GM20431 (cell line): ENCODE results near the gene PAPPA.

Experiments
- in situ Hi-C: fragments of 300-500 bp; cut with MseI, MboI; formaldehyde crosslinking; loops from one replicate; pipeline ENCODE4 v1.15.0; 2020; ENCODE audit warnings: low sequenced_read_pairs; ENCODE audit not compliant: unreplicated experiment

PAPPA gene

DNA sequence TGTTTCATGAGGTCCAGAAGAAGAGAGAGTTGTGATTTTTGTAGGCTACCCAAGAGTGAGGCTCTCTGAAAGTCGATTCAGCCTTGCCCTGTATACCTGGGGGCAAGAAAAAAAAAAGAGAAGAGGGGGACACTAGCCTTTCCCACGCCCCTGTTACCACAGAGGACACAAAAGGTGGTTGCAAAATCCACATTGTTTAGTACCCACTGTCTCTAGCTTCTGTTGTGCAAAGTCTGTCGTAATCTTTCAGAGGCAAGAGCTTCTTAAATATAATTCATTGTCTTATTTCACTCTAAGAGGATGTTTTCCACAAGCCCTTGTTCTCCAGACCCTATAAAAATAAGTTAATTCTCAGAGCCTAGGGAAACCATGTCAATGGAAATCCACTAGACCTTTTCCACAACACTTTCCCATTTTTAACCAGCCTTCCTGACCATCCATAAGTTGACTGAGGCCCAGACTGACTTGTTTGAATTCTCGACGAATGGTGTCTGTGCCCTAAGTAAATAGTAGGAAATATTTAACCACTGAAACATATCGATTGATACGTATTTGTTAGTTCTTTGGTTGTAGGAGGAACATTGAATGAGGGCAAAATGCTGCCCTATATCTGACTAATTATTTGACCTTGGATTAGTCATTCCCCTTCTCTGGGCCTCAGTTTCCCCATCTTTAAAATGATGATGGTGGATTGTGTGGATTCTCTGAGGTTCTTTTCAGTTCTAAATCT, 182.7 kb downstream of the PAPPA start:
- in situ Hi-C loops, result no loop called here

DNA sequence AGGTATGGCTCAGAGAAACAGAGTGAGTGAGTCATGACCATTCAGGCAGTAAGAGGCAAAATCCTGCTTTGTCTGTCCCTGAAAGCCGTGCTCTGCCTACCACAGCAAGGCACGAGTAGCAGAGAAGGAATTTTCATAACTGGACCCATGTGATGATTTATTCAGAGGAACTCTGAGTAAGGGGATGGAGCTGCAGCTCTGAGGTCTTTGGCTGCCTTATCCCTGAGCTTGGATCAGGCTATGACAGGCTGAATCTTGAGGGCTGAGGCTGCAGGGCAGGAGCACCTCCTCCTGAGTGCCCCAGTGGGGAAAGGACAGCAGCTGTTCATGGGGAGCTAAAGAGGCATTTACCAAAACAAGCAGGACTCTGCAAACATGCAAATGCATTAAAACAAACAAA, 183.4 kb downstream of the PAPPA start:
- in situ Hi-C loops, result no loop called here

DNA sequence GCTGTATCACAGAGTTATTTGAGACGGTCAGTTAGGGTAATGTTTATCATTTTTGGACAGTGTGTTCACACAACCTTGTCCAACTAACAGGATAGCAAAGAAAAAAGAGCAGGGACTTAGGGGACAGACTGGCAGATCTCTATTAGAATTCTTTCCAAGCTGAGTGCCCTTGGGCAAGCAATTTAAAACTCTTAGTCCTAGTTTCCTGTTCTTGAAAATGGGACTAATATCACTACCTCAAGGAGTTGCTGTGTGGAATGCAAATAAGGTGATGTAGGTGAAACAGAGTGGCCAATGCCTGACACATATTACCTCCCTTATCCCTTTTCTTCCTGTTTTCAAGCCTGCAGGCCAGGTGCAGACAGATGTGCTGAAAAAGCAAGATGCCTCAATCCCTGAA, 186.7 kb downstream of the PAPPA start:
- in situ Hi-C loops, result no loop called here

DNA sequence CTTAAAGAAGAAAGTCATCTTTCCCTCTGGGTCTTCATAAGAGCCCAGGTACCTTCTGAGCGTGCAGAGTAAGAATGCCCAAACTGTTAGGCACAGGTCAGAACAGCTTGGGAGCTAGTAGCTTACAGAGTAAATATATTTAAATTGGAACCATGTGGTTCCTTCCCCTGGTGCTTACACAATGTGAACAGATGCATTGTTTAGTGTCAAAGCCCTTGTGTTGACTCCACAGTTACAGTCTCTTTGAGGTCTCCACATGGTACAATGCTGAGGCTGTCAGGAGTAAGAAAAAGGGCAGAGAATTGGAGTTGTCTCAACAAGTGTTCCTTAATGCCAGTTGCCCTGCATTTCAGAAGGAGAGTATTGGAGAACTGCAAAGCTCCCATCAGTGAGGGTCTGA, 188.5 kb downstream of the PAPPA start:
- in situ Hi-C loops, result no loop called here

DNA sequence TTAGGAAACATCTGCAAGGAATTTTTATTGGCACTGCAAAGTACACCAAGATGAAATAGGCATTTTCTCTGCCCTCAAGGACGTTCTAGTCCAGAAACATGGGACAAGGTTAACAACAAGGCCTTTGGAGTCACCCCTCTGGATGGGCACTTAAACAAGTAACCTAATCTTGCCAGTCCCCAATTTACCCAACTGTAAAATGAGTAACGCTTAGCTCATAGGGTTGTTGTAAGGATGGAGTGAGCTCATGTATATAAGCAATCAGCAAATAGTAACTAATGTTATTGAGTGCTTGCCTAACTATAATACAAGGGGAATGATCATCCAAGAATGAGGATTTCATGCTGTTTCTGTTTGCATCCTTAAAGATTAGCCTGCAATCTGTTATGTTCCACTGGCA, 189.3 kb downstream of the PAPPA start:
- in situ Hi-C loops, result no loop called here

DNA sequence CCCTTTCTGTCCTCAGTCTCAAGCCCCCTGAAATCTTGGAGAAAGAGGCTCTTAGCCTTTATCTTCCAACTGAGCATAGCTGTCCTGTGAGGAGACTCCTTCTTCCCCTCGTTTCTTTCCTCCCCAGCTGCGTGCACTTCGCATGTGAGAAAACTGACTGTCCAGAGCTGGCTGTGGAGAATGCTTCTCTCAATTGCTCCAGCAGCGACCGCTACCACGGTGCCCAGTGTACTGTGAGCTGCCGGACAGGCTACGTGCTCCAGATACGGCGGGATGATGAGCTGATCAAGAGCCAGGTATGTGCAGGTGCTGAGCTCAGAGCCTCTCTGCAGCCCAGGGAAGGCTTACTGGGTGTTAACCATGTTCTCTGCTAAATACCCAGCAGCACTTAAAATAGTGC, 190.8 kb downstream of the PAPPA start:
- in situ Hi-C loops, result no loop called here

DNA sequence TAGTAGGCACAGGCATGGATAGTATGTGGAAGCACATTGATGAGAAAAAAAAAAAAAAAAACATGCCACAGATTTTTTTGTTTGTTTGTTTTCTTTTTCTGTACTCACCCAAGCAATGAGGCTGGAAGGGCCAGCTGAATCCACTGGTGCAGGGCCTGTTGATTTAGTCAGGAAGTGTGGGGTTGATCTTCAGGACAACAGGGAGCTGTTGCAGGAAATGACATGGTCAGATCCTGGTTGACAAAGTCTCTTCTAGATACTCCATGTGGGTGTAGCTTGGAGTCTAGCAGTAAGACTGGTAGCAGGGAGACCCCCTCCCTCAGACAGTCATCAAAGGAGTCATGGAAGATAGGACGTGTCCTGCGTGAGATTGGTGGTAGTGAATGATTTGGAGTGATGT, 191.8 kb downstream of the PAPPA start:
- in situ Hi-C loops, result no loop called here

DNA sequence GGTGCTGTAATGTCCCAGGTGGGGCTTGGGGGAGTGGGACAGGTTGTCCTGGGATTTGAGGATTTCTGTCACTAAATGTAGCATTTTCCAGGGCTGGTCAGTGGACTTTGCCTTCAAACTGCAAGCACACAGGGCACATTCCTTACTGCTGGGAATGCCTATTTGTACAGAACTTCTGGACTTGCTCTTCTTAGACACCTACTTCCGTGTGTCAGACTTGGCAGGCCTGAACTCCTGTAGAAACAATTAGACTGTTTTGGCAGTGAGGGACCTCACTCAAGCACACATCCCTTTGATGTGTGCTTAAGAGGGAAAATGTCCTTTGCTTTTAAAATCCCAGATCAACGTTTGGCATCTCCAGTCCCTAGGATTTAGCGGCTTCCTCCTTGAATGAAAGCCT, 192.2 kb downstream of the PAPPA start:
- in situ Hi-C loops, result no loop called here

DNA sequence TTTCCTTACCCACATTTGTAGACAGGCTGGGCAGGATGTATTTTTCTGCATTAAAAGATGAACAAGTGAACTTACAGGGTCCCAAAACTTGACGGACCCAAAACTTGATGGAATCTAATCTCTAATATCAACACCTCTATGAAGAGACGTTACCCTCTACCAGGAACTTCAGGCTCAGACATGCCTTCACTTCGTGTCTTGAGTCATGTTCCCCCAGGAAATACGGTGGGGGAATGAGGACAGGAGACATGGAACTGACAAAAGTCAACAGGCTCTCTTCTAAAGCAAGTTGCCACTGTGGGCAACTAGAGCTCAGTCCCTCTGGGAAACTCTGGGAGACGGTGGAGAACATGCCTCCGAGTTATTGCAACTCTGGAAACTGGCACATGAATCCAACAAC, 196.1 kb downstream of the PAPPA start:
- in situ Hi-C loops, result no loop called here

DNA sequence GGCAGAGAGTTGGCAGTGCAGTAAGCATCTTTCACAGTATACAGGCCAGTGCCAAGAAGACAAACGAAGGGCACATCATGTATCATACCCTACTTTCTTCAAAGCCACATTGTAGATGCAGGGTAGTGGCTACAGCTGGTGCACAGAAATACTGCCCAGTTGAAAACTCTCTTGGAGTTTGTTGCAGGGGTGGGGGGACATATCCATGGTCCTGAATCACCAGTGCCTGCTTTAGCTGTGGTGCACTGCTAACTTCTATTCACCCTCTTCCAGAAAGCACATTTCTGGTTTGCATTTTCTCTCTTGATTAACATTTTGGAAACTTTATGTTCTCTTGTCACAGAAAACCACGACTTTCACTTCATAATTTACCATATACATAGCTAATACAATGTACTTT, 196.6 kb downstream of the PAPPA start:
- in situ Hi-C loops, result no loop called here

DNA sequence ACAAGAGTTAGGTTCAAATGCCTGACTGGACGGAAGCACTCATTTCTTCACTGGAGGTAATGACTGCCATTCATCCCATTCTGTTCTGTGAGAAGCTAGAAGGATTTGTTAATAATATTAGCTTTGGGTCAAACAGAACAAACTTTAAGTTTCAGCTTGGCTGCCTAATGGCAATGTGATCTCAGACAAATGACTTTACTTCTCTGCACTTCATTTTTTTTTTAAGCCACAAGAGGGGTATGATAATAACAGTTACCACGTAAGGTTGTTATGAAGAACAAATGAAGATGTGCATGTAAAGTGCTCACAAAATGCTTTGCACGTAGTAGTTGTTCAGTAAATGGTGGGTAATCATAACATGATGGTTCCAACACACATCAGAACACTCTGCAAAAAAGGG, 199.4 kb downstream of the PAPPA start:
- in situ Hi-C loops, result no loop called here

DNA sequence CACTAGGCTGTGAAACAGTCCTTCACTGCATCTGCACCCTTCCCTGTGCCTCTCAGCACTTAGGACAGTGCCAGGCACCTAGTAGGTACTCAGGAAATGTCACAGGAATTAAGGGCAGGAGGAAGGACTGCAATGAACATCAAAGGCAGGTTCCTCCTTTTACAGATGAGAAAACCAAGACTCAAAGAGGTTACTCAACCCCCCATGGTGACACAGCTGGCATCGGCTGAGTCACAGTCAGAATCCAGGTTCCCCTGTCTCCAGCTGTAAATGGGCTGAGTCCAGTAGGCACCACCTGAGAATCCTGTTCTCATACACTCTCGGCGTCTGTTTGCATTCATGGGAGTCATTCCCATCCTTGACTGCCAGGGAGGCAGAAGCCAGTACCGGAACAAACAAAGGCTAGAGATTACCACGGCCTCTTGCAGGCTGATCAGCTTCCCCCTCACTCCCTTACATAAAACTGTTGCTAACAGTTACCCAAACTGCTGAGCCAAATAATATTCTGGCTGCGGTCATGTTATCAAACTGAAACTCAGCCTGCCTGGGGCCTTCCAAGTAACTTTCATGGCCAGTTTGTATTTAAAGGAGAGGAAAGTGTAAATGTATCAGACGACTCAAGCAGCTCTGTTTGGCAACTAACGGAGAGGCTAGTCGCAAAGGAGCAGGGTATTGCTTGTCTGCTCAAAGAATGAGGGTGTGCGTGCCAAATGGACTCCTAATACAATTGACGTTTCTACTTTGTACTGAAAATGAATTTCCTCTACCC, 201.7 kb downstream of the PAPPA start:
- in situ Hi-C loops, result no loop called here

DNA sequence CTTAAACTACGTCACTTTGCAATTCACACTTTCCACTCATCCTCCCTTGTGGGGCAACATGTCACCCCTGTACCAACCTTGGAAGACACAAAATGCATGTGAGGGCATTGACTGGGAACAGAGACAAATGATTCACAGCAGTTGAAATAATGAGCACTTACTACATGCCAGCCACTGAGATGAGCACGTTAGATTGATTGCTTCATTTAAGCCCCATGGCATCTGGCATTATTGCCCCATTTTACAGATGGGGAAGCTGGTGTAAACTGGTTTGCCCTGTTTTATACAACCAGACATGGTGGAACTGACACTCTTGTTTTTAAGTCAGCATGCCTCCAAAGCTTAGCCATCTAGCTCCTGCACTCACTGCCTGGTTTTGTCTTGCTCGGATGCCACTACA, 204.7 kb downstream of the PAPPA start:
- in situ Hi-C loops, result no loop called here

DNA sequence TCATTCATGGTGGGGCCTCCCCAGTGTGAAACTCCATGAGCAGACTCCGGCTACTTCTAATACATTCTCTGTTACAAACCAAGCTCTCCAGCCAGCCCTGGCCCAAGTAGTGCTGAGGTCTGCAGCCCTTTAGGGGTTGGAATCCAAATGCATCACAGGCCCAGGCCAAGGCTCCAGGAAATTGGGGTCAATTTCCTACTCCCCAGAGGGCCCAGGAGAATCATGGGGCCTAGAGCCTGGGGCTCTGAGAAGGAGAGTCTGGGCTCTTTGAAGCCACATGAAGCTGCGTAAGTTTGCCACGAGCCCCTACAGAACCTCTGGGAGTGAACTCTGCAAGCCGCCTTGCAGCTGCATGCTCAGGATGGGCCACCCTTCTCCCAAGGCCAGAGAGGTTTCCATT, 206.4 kb downstream of the PAPPA start:
- in situ Hi-C loops, result no loop called here

DNA sequence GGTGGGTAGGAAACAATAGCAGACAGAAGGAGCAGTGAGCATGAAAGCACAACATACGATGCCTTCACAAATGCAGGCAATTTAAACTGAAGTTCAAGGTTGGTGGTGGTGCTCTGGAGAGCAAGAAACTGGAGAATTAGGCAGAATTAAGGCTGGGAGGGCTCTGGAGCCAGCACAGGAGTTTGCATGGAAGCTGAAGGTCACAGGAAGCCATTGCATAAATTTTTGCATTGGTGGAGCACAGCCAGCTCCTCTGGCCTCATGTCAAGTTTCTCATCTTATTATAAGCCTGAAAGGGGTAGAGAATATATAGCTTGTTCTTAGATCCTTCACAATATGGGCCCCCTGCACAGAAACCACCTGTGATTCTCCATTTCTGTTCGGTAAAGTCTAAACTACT, 207.4 kb downstream of the PAPPA start:
- in situ Hi-C loops, result no loop called here

DNA sequence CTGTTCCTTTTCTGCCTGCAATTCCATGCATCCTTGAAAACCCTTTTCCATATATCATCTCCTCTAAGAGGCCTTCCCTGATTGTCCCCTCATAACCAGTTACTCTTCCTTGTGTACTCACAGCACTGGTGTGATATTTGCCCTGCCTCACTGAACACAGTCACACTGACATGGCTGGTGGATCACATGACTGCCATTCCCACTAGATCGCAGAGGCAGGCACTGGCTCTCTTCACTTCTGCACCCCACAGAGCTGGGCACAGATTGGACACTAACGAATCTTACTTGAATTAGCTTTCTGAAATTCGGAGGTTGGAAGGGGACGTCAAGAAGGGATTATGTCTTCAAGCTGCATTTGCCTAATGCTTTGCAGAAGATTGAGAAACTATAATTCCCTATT, 208.0 kb downstream of the PAPPA start:
- in situ Hi-C loops, result no loop called here

DNA sequence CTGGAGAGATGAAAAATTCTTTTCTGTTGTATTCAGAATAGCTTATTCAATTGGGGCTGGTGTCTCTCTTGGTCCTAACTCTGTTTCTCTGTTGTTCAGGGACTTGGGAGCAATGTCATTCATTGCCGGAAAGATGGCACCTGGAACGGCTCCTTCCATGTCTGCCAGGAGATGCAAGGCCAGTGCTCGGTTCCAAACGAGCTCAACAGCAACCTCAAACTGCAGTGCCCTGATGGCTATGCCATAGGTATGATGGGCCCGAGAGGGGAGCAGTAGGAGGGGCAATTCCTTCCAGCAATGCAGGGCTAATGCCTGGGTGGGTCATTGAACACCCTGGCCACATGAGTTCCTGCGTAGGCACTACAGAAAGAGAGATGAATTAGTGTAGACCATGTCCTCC, 208.9 kb downstream of the PAPPA start:
- in situ Hi-C loops, result no loop called here

DNA sequence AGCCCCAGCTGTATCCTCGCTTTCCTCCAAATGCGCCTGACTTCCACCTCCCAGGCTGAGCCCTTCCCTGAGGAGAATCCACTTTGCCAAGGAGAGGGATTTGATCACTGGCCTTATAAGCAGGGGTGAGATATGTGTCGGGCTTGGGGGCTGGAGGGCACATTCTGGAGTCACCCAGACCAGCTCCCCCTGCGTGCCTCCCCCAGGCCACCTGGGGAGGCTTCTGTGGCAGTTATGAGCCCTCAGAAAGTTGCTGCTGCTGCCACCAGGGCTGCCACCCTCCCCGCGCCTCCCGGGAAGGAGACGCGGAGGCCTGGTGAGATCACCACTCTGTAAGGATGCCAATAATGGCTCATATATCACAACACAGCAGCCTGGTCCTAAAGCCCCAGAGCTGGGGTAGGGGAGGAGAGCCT, 211.5 kb downstream of the PAPPA start:
- in situ Hi-C loops, result no loop called here

DNA sequence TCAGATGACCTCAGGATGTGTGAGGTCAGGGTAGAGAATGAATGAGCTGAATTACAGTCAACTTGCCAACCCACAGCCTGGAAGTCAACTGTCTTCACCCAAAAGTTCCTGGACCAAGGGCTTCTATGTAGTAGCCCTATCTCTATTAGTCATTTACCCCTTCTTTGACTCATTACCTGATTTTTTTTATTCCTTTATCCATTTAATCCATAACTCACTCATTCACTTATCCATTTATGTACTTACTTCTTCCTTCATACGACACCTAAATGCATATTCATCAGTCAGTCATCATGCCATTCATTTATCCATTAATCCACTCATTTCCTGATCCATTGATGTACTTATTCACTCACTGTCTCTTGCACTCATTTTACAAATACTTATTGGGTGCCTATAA, 212.7 kb downstream of the PAPPA start:
- in situ Hi-C loops, result no loop called here

DNA sequence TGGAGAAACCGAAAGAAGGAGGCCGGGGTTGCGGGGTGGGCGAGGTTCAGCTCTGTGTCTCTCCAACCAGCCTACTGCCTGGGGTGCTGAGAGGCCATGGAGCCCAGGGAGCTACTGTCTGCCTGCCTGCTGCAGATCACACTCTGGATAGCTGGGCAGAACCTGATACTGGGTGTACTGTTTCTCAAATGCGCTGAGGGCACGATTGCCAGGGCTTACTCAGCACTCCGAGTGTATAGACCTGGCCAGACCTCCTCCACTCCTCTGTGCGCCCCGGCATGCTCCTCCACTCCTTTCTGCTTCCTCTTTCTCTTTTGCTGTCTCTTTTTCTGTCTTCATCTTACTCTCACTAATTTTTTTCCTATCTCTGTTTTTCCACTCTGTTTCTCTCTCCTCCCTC, 215.1 kb downstream of the PAPPA start:
- in situ Hi-C loops, result no loop called here

DNA sequence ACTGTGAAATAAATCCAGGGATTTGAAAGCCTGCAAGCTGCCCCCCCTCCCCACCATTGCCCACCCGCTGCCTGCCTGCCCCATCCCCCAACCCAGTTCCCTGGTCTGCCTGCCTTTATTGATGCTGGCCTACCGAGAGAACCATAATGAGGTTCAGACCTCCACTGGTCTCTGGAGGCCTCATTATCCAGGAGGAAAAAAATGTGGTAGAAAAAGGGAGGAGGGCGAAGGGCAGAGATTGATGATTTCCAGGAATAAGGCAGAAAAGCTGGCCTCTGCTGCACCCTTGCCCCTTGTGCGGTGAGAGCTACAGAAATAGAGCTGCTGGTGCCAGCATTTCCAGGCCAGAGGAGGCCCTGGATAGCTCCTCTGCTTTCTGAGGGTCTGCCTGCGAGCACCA, 216.1 kb downstream of the PAPPA start:
- in situ Hi-C loops, result no loop called here

DNA sequence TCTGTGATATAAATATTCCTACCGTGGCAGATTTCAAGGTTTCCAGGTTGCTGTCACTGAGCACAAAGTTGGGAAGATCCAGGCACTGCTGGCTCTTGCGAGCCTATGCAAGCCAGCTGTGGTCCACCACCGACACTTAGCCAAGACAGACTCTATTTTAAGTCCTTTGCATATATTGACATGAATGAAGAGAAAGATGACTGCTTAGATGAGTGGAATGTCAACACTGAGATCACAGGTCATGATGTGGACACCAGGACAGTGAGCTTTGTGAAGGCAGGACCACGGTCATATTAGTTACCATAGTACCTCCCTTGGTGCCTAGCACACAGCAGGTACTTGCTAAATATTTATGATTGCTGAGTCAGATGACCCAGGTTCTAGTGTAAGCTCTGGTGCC, 217.0 kb downstream of the PAPPA start:
- in situ Hi-C loops, result no loop called here
